NT2/D1 (cell line): ENCODE measurements around the gene NT5DC4.

Experiments
- SUZ12 ChIP-seq: IDR thresholded peaks from 2 replicates; pipeline ENCODE4 v1.6.1; 2011; ENCODE audit not compliant: insufficient read length, insufficient read depth; ENCODE audit errors: extremely low read depth
- YY1 ChIP-seq: IDR thresholded peaks from 2 replicates; pipeline ENCODE4 v1.6.1; 2011; ENCODE audit not compliant: insufficient read length, insufficient read depth
- ZNF274 ChIP-seq: IDR thresholded peaks from 2 replicates; pipeline ENCODE4 v1.6.1; 2011; ENCODE audit warnings: mild to moderate bottlenecking, low read depth, low read length

DNA sequence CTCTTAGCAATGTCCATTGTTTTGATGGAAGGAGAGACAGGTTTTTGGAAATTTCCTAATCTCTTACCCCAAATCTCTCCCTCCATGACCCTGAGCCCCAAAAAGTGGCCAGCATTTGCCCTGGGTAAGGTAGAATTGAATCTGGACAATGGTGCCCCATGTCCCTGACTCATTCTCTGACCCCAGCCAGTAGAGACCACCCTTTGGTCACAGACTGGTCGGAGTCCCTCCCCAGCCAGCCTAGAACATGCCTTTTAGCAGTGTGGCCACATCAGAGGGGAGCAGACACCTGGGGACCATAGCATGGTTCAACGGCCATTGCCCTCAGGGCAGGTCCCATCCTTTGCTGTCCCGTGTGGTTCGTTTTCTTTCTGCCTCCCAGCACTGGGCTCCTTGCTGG is 6.5 kb upstream of the NT5DC4 start:
- no peak for TF ChIP-seq SUZ12
- no peak for TF ChIP-seq ZNF274
- no peak for TF ChIP-seq YY1
